ENCODE data around the gene HYI. TPM values are rescaled to one million over a fixed set of nuclear protein-coding genes. Genes with fewer than 3 reads are reported as not detected.
"Not testable (repeated sequence)": the region's sequence is repeated elsewhere in the genome, so short reads cannot be mapped to it uniquely, and the experiment has no call there.

The HYI gene
- total RNA-seq, 1 donor from 2014 or later: 63.6 TPM

GRCh38 chr1:43468414-43468813 lies 14.7 kb upstream of the HYI start:
- DNase-seq (ENCODE audit: low spot score) (no peak), ATAC-seq (no peak)
- intact Hi-C loops (cut with DNase I): no loop called here

- DNase-seq (ENCODE audit: low spot score) (no peak), ATAC-seq (no peak)
- intact Hi-C loops (cut with DNase I): no loop called here
Observed at GRCh38 chr1:43466403-43466802, 12.7 kb upstream of the HYI start.

- intact Hi-C loops (cut with DNase I): no loop called here
- no peak for DNase-seq (ENCODE audit: low spot score)
- ATAC-seq: no peak
Observed at GRCh38 chr1:43465505-43466067, 11.9 kb upstream of the HYI start.

GRCh38 chr1:43464681-43465504 lies 11.2 kb upstream of the HYI start:
- intact Hi-C loops (cut with DNase I): no loop called here
- no peak for ATAC-seq
- no peak for DNase-seq (ENCODE audit: low spot score)

GRCh38 chr1:43463479-43463878 lies 9.7 kb upstream of the HYI start:
- intact Hi-C loops (cut with DNase I): no loop called here
- DNase-seq (ENCODE audit: low spot score) (no peak), ATAC-seq (no peak)

GRCh38 chr1:43460988-43461693 lies 7.4 kb upstream of the HYI start:
- no peak for ATAC-seq
- intact Hi-C loops (cut with DNase I): no loop called here
- DNase-seq (ENCODE audit: low spot score): no peak

GRCh38 chr1:43458379-43458778 lies 4.6 kb upstream of the HYI start:
- ATAC-seq; intact Hi-C loops (cut with DNase I): not testable (repeated sequence)

GRCh38 chr1:43455213-43455889 lies 1.6 kb upstream of the HYI start:
- ATAC-seq (no peak), DNase-seq (ENCODE audit: low spot score) (no peak)
- intact Hi-C loops (cut with DNase I): no loop called here

More at GRCh38 chr1:43458379-43458778, 4.6 kb upstream of the HYI start:
- not testable (repeated sequence) for DNase-seq (ENCODE audit: low spot score)

- intact Hi-C loops (cut with DNase I): no loop called here
- ATAC-seq (peak; percentile 93), DNase-seq (ENCODE audit: low spot score) (peak; percentile 80)
Observed at GRCh38 chr1:43454270-43455011, 710 bp upstream of the HYI start.

- ATAC-seq (peak; percentile 2), DNase-seq (ENCODE audit: low spot score) (peak; percentile 67)
- intact Hi-C loops (cut with DNase I): no loop called here
Observed at GRCh38 chr1:43452789-43453441, 816 bp downstream of the HYI start.

GRCh38 chr1:43451701-43452532 lies 1.8 kb downstream of the HYI start:
- peak; percentile 61 for DNase-seq (ENCODE audit: low spot score)

GRCh38 chr1:43451157-43451591 lies 2.6 kb downstream of the HYI start:
- peak; percentile 58 for DNase-seq (ENCODE audit: low spot score)
- intact Hi-C loops (cut with DNase I): no loop called here
- no peak for ATAC-seq

More at GRCh38 chr1:43451701-43452532, 1.8 kb downstream of the HYI start:
- ATAC-seq: no peak
- intact Hi-C loops (cut with DNase I): no loop called here

GRCh38 chr1:43450251-43450941 lies 3.3 kb downstream of the HYI start:
- intact Hi-C loops (cut with DNase I): no loop called here
- ATAC-seq (no peak), DNase-seq (ENCODE audit: low spot score) (peak; percentile 49)

- ATAC-seq (no peak), DNase-seq (ENCODE audit: low spot score) (peak; percentile 52)
- intact Hi-C loops (cut with DNase I): no loop called here
Observed at GRCh38 chr1:43449708-43450069, 4.0 kb downstream of the HYI start.

- intact Hi-C loops (cut with DNase I): no loop called here
- DNase-seq (ENCODE audit: low spot score) (peak; percentile 48), ATAC-seq (no peak)
Observed at GRCh38 chr1:43448955-43449707, 4.6 kb downstream of the HYI start.

Measured in sciatic nerve (tissue), 2 donors.